OCI-M2 (cell line): Measurements from ENCODE around the gene TGFBR2.
"Not testable (repeated sequence)": the region's sequence is repeated elsewhere in the genome, so short reads cannot be mapped to it uniquely, and the experiment has no call there.

Experiments used
- DNase-seq: peaks from one replicate; lab custom pipeline; 2025; ENCODE audit not compliant: unreplicated experiment; lab: John Stamatoyannopoulos, UW

The TGFBR2 gene

GRCh38 chr3:30617653-30618052 is 11.3 kb downstream of the TGFBR2 start:
- DNase-seq = no peak

DNA sequence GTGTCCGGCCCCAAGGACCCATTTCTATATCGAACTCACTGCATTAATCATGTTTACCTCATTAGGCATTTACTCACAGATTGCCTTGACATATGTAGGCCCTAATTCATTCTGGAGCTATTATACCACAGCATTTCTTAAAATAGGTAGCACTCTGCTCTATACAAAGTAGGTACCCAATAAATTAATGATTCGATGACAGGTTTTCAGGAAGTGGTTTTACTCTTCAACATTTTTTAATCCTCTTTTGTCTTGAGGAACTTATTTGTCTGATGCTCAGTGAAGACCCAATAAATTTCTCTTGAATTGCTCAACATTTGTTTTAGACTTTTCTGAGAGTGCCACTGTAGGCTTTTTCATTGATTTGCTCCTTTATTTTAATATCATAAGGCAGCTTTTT is 12.1 kb downstream of the TGFBR2 start:
- no peak for DNase-seq

GRCh38 chr3:30619318-30619717 is 12.9 kb downstream of the TGFBR2 start:
- no peak for DNase-seq

DNA sequence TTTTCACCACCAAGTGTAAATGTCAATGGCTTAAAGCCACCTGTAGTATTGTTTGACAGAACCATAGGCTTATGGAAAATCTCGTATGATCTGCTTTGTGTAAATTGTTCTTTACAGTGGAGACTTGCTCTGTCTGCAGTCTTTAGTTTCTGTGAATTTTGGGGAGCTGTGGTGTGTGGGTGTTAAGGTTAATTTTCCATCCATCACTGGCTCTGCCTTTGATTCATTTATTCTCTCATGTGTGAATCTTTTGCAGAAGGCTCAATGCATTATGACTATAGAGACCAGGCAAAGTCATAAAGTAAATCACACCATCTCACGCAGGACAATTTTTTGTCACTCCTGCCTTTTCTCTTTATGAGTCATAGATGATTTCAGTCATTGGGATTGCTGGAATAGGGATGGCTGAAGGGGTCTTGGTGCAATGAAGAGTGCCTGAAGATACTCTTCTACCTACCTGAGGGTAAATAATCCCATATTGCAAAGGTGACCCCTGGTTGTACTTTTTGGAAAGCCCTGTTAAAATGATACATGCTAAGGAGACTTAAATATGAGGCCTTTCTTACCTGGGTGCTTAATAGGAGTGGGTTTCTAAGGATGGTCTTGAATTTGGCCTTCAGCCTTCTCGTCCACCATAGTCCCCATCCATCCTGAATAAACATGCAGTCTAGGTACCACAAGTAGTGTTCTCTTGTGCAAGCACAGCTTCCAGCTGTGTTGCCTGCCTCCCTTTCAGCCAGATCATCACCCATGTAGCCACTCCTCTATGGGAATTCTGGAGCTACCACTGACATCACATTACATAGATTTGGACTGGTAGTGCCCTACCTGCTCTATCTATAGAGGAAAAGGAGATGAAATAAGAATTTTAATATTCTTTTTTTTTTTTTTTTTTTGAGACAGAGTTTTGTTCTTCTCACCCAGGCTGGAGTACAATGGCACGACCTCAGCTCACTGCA is 14.3 kb downstream of the TGFBR2 start:
- no peak for DNase-seq

- no peak for DNase-seq
These were observed 15.2 kb downstream of the TGFBR2 start for GRCh38 chr3:30621576-30621975.

DNA sequence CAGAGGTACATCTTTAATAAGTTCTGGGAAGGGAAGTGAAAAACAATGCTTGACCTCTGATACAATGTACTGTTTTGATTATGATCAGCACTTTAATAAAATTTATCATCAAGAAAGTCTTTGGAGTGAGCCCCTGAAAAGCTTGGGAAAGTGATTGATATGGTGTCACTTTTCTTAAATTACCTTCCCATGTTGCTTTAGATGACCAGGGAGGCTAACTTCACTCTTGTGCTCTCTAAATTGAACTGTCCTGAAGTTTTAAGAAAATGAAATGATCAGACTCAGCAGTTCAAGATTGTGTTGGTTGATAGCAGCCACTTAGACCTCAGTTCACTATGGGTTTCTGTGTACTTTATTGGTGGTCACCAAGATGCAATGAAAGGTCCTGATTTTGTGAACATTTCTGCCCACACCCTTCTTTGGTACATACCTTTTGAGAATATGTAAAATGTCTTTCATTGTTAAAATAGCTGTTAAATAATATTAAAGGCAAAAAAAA is 15.7 kb downstream of the TGFBR2 start:
- DNase-seq = no peak

DNA sequence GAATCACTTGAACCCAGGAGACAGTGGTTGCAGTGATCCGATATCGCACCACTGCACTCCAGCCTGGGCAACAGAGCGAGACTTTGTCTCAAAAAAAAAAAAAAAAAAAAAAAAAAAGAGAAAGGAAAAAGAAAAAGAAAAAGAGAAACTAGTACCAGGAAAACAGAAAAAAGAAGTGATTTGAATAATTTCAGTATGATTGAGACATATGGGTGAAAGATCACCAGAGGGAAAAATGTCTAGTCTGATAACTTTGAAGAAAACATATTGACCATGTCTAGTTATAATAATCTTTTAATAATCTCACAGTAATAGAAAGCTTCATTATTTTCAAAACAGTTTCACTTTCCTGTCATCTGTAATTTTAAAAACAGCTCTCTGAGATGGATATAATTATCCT is 16.4 kb downstream of the TGFBR2 start:
- DNase-seq = no peak

GRCh38 chr3:30623351-30623750 is 16.9 kb downstream of the TGFBR2 start:
- no peak for DNase-seq

DNA sequence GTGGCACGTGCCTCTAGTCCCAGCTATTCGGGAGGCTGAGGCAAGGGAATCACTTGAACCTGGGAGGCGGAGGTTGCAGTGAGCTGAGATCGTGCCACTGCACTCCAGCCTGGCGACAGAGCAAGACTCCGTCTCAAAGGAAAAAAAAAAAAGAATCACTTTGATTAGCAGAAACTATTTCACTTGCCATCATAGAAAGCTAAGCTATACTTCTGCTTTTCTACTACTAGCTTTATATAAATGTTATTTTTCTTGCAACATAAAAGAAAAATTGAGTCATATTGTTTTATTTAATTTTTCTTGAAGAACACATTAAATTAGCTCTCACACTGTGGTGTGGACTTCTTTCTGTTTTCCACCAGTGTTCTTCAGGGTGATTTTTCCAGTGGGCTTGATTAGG is 18.1 kb downstream of the TGFBR2 start:
- not testable (repeated sequence) for DNase-seq

GRCh38 chr3:30625541-30626438 is 19.4 kb downstream of the TGFBR2 start:
- no peak for DNase-seq

DNA sequence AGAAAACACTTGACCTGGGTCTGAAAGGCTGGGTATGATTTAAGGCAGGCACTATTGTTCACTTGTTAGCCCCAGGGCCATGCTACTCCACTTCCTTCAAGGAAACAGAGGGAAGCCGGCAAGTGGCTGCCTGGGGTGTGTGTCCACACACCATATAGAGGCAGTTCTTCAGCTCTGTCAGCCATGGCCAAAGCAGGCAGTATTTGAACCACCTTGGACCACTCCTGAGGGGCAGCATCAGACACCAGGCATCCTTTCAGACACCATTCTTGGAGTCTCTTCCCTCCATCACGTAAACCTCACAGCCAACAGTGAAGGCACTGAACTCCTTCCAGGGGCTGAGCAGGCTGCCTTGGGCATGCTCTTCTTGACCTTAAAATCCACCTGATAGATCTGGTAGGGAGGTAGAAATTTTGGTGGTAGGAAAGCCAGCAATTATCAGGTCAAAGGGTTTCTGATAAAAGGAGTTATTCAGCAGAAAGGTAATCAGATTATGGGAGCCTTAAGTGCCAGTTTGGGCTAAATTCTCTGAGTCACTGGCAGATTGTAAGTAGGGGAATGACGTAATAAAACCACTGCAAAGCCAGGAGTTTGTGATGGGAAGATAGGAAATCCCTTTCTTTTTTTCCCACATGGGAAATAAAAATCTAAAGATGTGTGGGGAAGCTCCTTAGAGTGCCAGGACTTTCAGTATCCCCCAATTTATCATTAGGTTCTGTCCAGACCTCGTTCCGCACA is 20.2 kb downstream of the TGFBR2 start:
- no peak for DNase-seq

DNA sequence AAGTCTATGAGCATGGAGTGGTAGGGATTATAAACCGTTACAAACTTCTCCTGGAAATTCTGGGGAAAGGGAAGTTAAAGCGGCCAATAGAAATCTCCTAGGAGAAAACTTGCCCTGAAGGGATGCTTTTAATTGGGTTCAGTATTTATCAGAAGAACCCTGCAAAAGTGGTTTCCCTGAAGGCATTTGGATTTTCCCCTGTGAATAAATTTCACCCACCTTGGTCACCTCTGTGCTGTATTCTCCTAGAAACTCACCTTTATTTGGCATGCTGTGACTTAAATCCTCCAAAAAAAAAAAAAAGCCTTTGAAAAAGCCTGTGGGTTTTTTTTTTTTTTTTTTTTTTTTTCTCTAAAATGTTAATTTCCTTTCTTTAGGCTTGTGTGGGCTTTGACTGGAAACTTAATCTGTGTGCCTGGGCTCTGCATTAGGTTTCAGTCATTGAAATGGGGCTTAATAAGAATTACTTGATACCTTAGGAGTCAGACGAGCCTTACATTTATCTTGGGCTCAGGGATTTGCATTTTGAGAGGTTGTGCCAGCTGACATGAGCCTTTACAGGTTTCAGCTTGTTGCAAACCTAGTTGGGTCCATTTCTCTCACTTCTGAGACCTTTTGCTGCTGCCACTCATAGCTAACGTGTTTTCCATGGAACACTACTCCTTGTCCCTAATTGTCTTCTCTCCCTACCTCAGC is 22.0 kb downstream of the TGFBR2 start:
- DNase-seq = no peak

GRCh38 chr3:30628901-30629590 is 22.6 kb downstream of the TGFBR2 start:
- no peak for DNase-seq

- no peak for DNase-seq
These were observed 23.3 kb downstream of the TGFBR2 start for GRCh38 chr3:30629746-30630145.

DNA sequence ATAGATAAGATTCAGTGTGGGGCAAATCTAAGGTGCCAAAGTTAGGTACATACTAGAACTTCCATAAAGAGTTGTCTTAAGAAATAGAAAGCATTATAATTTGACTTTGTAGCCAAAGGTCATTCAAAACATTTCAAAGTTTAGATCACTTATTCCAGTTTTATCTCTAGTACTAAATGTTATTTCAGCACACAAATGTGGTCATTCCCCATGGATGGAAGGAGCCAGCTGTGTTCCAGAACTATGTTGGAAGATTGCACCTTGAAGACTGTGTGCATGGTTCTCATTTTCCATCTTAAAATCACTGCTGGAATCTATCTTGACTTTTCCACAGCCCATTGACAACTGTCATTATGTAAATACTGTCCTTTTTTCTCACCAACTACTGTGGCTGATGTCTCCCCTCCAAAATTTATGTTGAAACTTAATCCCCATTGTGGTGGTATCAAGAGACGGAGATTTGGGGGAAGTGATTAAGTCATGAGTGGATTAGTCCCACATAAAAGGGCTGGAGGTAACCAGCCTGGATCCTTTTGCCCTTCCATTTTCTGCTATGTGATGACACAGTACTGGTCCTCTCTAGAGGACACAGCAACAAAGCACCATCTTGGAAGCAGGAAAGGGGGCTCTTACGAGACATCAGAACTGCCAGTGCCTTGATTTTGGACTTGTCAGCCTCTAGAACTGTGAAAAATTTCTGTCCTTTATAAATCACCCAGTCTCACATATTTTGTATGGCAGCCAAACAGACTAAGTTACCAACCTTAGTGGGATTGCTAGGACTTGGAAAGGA is 24.0 kb downstream of the TGFBR2 start:
- no peak for DNase-seq

GRCh38 chr3:30631243-30631904 is 25.0 kb downstream of the TGFBR2 start:
- DNase-seq = no peak

DNA sequence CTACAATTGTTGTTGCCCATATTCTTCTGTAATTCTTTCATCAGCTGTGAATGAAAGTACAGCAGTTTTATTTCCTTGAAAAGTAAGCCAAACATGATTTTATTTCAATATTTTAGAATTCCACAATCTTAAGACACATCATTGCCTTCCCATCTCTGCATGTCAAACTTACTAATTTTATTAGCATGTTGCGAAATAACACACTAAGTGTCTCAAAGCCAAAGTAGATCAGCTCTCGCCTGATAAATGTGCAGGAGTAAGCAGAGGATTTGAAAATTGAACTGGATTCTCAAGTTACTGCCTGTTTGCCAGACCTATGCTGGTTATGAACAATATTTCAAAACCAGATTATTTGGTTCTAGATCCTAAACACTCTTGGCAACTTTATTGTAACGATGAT is 25.7 kb downstream of the TGFBR2 start:
- DNase-seq = no peak

DNA sequence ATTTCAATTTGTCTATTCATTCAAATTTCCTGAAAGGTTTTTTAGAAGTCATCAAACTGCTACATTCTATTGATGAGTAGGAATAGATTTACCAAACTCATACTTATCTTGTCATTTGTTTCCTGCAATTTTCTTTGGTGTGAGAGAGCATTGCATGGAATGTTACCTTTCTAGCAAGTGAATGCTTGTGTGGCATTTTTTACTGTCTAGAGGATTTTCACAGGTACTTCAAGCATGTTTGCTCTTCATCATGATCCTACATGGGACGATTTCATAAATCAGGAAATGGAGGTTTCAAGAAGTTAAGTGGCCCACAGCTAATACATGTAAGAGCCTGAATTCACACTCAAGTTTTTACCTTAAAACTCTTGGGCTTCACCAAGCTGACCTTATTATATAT is 26.1 kb downstream of the TGFBR2 start:
- no peak for DNase-seq
